GM23338 (cell line): Measurements from ENCODE around the gene BID. TPM values are rescaled to one million over a fixed set of nuclear protein-coding genes. Genes with fewer than 3 reads are reported as not detected.

Experiments used
- microRNA-seq: library from miRNA; unstranded; fragments of <30 nt; microRNA quantifications from one replicate; pipeline ENCODE4, GENCODE V29; 2017
- polyA plus RNA-seq: library from polyadenylated mRNA; unstranded; fragments of >200 nt; fragmentation: Nextera tagmentation; extraction: Ambion mirVana; gene quantifications from 2 replicates; pipeline ENCODE4 v1.2.1, GENCODE V29; 2016
- small RNA-seq: library from RNA; depleted of rRNA; stranded (forward); fragments of <200 nt; gene quantifications from one replicate; pipeline ENCODE3, GENCODE V24; 2014; ENCODE audit warnings: low replicate concordance
- total RNA-seq: library from RNA; depleted of rRNA; stranded (reverse); fragments of >200 nt; shearing (Covaris generic); gene quantifications from 2 replicates; pipeline ENCODE4 v1.2.3, GENCODE V29; 2014; rRNA removed

The BID gene
- total and polyA plus RNA-seq, 2 experiments from 2014 or later = 65.1 to 125 TPM

Small RNAs within 50 kb of the gene (microRNA-seq; reads per million reads assigned to microRNA genes)
- gene MIR3198-1 = not detected

Small RNAs within 50 kb of the gene (small RNA-seq; reads per million reads assigned to genes)
- gene MIR3198-1 = not detected

Other genes starting within 250 kb of the BID start
- gene SLC25A18, start 211.0 kb downstream of the BID start, total RNA-seq = 0.47 and 1.9 TPM in 2 replicates
- gene SLC25A18, start 211.0 kb downstream of the BID start, polyA plus RNA-seq = 0.57 and 1.2 TPM in 2 replicates
- gene ATP6V1E1, start 145.7 kb downstream of the BID start, total RNA-seq = 74.5 and 74.8 TPM in 2 replicates
- 81.7 and 82.9 TPM in 2 replicates for gene ATP6V1E1, start 145.7 kb downstream of the BID start, polyA plus RNA-seq
- 29.7 and 32.3 TPM in 2 replicates for gene BCL2L13, start 135.7 kb downstream of the BID start, total RNA-seq
- 21.3 and 22.4 TPM in 2 replicates for gene BCL2L13, start 135.7 kb downstream of the BID start, polyA plus RNA-seq